ENCODE measurements around the gene PIM2.

GRCh38 chrX:48927123-48927522, 8.3 kb upstream of the PIM2 start:
- TF ChIP-seq CTCF (IDR thresholded peaks at IDR 0.05; ENCODE audit: poor library complexity) (no peak), EZH2phosphoT487 (IDR thresholded peaks at IDR 0.05; ENCODE audit: low read depth, severe bottlenecking, unreplicated experiment) (no peak), EZH2 (IDR thresholded peaks at IDR 0.05; ENCODE audit: borderline replicate concordance) (no peak)

All from hepatocyte (in vitro differentiated cells).